ENCODE measurements around the gene HOXC10. TPM values are rescaled to one million over a fixed set of nuclear protein-coding genes. Genes with fewer than 3 reads are reported as not detected.

HOXC10 gene
- total and polyA plus RNA-seq, 2 donors (not counting 1 experiment from before 2014, with no cell fraction given) = not detected

DNA sequence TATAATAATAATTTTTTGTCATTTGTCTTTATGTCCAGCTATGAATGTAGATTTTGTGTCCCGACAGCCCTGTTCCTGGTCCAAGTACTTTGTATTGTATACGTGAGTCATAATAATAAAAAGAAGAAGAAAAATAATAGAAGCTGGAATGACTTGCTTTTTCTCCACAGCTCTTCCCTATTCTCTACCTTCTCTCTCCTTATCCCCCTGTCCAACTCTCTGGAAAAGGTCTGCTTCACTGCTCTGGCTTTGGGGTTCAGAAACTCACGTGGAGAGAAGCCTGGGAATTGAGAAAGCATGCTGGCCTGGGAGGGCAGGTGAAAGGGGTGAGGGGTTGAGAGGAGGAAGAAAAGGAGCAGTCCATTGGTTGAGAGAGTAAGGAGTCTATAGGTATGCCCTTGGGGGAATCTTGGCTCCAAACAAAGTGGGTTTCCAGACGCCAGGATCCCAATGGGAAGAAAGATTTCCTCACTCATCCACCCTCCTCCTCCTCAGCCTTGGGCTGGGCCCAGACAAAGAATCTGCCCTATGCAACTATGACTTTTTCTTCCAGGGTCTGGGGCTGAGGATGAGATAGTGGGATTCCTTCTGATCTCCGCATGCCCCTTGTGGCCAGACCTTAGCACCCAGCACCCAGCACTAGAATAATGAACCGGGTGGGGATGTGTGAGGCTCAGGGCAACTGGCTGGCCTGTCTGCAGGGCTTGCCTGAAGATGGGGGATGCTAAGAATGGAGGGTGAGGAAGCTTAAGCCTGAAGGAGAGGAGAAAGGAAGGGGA lies 27.9 kb downstream of the HOXC10 start:
- Mint-ChIP-seq H3K4me1 (peaks cover 27% of the 10 kb centered on the region), H3K27me3 (peaks cover 73% of the 10 kb centered on the region), H3K9me3 (ENCODE audit: insufficient read depth) (no peaks in the 10 kb centered on the region), H3K4me3 (no peak overlapping the region), H3K27ac (no peak overlapping the region)
- ChIA-PET CTCF (interaction anchor here (1.0 to 2.4 kb wide), 5 partner anchors 20 to 203 kb away, joined by 3 to 10 read pairs (median 3); partner anchors contain the start of gene HOXC5), POLR2A (no interaction called here)
- Histone ChIP-seq H3K36me3 (replicated peaks in 1 of 2; ENCODE audit: control extremely low read depth in 1 of 2, control insufficient read depth in 1 of 2, extremely low read depth in 1 of 2, insufficient read depth in 2 of 2, low read length in 1 of 2) (no peaks in the 10 kb centered on the region), H3K9ac (ENCODE audit: low read length) (no peak overlapping the region), H3K4me1 (ENCODE audit: control insufficient read depth in 2 of 2, insufficient read depth in 2 of 2, low read length in 2 of 2) (peaks cover 29 to 50% of the 10 kb centered on the region in 2 donors), H4K20me1 (ENCODE audit: control insufficient read depth, insufficient read depth, low read length, poor library complexity, severe bottlenecking) (no peaks in the 10 kb centered on the region), H3K27ac (ENCODE audit: low read length in 2 of 2) (no peak overlapping the region), H3K9me3 (ENCODE audit: control extremely low read depth in 1 of 3, control insufficient read depth in 2 of 3, insufficient read depth in 1 of 3, low read length in 2 of 3) (peaks cover 0 to 42% (median 6%) of the 10 kb centered on the region in 3 donors), H3K4me2 (replicated peaks; ENCODE audit: low read depth, low read length, poor library complexity, severe bottlenecking) (no peak overlapping the region), H2AFZ (ENCODE audit: insufficient read depth, low read depth, low read length, poor library complexity, severe bottlenecking) (no peak overlapping the region), H3K27me3 (replicated peaks in 1 of 4; ENCODE audit: control extremely low read depth in 1 of 4, control insufficient read depth in 3 of 4, insufficient read depth in 4 of 4, low read length in 3 of 4) (peaks cover 0 to 91% (median 80%) of the 10 kb centered on the region in 4 experiments), H3K79me2 (ENCODE audit: control insufficient read depth, insufficient read depth, low read length) (no peaks in the 10 kb centered on the region), H3K4me3 (ENCODE audit: control extremely low read depth in 1 of 5, extremely low read depth in 1 of 5, insufficient read depth in 1 of 5, low read depth in 2 of 5, low read length in 4 of 5) (no peak overlapping the region)
- DNase-seq = no peak
- no peak for TF ChIP-seq EZH2 (IDR thresholded peaks at IDR 0.05; ENCODE audit: borderline replicate concordance, insufficient read depth, low read depth, low read length, poor library complexity, severe bottlenecking)
- TF ChIP-seq, protein P1, sequence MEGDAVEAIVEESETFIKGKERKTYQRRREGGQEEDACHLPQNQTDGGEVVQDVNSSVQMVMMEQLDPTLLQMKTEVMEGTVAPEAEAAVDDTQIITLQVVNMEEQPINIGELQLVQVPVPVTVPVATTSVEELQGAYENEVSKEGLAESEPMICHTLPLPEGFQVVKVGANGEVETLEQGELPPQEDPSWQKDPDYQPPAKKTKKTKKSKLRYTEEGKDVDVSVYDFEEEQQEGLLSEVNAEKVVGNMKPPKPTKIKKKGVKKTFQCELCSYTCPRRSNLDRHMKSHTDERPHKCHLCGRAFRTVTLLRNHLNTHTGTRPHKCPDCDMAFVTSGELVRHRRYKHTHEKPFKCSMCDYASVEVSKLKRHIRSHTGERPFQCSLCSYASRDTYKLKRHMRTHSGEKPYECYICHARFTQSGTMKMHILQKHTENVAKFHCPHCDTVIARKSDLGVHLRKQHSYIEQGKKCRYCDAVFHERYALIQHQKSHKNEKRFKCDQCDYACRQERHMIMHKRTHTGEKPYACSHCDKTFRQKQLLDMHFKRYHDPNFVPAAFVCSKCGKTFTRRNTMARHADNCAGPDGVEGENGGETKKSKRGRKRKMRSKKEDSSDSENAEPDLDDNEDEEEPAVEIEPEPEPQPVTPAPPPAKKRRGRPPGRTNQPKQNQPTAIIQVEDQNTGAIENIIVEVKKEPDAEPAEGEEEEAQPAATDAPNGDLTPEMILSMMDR (IDR thresholded peaks at IDR 0.05) = no peak
- intact Hi-C loops (cut with micrococcal nuclease) = loop anchor here (5.0 kb wide), 2 partner anchors 36 to 61 kb away; partner anchors contain the start of gene HOXC12
- no peak for ATAC-seq (ENCODE audit: low read depth)
- WGBS (ENCODE audit: insufficient coverage) = 37% methylated on average over 2 of the region's 6 CpGs
